Right atrium auricular region (tissue), 2 donors: ENCODE data around the gene FIZ1. TPM values are rescaled to one million over a fixed set of nuclear protein-coding genes. Genes with fewer than 3 reads are reported as not detected.
"Not testable (repeated sequence)": the region's sequence is repeated elsewhere in the genome, so short reads cannot be mapped to it uniquely, and the experiment has no call there.

Source experiments
- DNase-seq: peaks from one replicate; pipeline ENCODE4 v3.0.0-alpha.2; 2019; ENCODE audit warnings: low spot score
- H3K27ac ChIP-seq, 2 donors: fragments of 200-600 bp; sonication (generic); 1 replicate in 1 of 2; 2 replicates in 1 of 2; pipeline ENCODE4 v1.5.1; 2016 to 2019
- H3K27me3 ChIP-seq, 2 donors: fragments of 200-600 bp; sonication (generic); one replicate each; pipeline versions ENCODE4 v1.5.1 to v1.6.0; 2017 to 2019
- H3K36me3 ChIP-seq: fragments of 200-600 bp; sonication (generic); one replicate; pipeline ENCODE4 v1.5.1; 2016
- H3K4me1 ChIP-seq, 2 donors: fragments of 200-600 bp; sonication (generic); one replicate each; pipeline versions ENCODE4 v1.5.1 to v1.6.0; 2017 to 2019
- H3K4me3 ChIP-seq, 2 donors: fragments of 200-600 bp; sonication (generic); 1 replicate in 1 of 2; 2 replicates in 1 of 2; pipeline ENCODE4 v1.5.1; 2017 to 2019; ENCODE audit warnings: mild to moderate bottlenecking in 1 of 2, moderate library complexity in 1 of 2
- H3K9me3 ChIP-seq, 2 donors: fragments of 200-600 bp; sonication (generic); one replicate each; pipeline ENCODE4 v1.5.1; 2019
- total RNA-seq, 2 donors: library from RNA; depleted of rRNA; stranded (reverse); fragments of >200 nt; gene quantifications; one replicate each; pipeline ENCODE4 v1.1.0, GENCODE V29; 2016
- TF ChIP-seq, protein P1 (sequence below), 2 donors: fragments of 200-600 bp; sonication (generic); IDR thresholded peaks; one replicate each; pipeline ENCODE4 v1.5.1; 2019; ENCODE audit warnings: antibody characterized with exemption in 2 of 2

FIZ1 gene
- total RNA-seq, 2 donors from 2014 or later, result 9.2 to 12.2 TPM

- Histone ChIP-seq H3K36me3 (peaks cover 10% of the 10 kb centered on the region), H3K4me1 (peaks cover 0 to 12% of the 10 kb centered on the region in 2 donors), H3K9me3 (no peaks in the 10 kb centered on the region), H3K27ac (no peak overlapping the region), H3K4me3 (no peak overlapping the region), H3K27me3 (no peaks in the 10 kb centered on the region)
- no peak for DNase-seq
- TF ChIP-seq, protein P1, sequence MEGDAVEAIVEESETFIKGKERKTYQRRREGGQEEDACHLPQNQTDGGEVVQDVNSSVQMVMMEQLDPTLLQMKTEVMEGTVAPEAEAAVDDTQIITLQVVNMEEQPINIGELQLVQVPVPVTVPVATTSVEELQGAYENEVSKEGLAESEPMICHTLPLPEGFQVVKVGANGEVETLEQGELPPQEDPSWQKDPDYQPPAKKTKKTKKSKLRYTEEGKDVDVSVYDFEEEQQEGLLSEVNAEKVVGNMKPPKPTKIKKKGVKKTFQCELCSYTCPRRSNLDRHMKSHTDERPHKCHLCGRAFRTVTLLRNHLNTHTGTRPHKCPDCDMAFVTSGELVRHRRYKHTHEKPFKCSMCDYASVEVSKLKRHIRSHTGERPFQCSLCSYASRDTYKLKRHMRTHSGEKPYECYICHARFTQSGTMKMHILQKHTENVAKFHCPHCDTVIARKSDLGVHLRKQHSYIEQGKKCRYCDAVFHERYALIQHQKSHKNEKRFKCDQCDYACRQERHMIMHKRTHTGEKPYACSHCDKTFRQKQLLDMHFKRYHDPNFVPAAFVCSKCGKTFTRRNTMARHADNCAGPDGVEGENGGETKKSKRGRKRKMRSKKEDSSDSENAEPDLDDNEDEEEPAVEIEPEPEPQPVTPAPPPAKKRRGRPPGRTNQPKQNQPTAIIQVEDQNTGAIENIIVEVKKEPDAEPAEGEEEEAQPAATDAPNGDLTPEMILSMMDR (IDR thresholded peaks at IDR 0.05), result no peak
These were observed 21.1 kb downstream of the FIZ1 start for GRCh38 chr19:55578031-55578760.

- TF ChIP-seq, protein P1 (IDR thresholded peaks at IDR 0.05), result no peak
- peaks cover 10% of the 10 kb centered on the region for H3K36me3 ChIP-seq
- H3K4me1 ChIP-seq, result peaks cover 0 to 8% of the 10 kb centered on the region in 2 donors
- no peak overlapping the region for H3K27ac ChIP-seq
- no peak for DNase-seq
- H3K9me3 ChIP-seq, result no peaks in the 10 kb centered on the region
- H3K27me3 ChIP-seq, result no peaks in the 10 kb centered on the region
- H3K4me3 ChIP-seq, result no peak overlapping the region
These were observed 22.6 kb downstream of the FIZ1 start for GRCh38 chr19:55576746-55577145.

DNA sequence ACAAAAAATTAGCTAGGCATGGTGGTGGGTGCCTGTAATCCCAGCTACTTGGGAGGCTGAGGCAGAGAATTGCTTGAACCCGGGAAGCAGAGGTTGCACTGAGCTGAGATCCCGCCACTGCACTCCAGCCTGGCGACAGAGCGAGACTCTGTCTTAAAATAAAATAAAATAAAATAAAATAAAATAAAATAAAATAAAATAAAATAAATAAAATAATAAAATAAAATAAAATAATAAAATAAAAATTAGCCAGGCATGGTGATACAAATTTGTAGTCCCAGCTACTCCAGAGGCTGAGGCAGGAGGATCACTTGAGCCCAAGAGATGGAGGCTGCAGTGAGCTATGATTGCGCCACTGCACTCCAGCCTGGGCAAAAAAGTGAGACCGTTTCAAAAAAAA lies 25.4 kb downstream of the FIZ1 start:
- not testable (repeated sequence) for DNase-seq, H3K27ac ChIP-seq, H3K27me3 ChIP-seq, H3K4me1 ChIP-seq, H3K9me3 ChIP-seq, H3K4me3 ChIP-seq
- H3K36me3 ChIP-seq, result peaks cover 10% of the 10 kb centered on the region

GRCh38 chr19:55569477-55569876 lies 29.8 kb downstream of the FIZ1 start:
- H3K4me1 ChIP-seq, H3K27ac ChIP-seq, H3K36me3 ChIP-seq, H3K9me3 ChIP-seq, H3K27me3 ChIP-seq, DNase-seq, H3K4me3 ChIP-seq: not testable (repeated sequence)

GRCh38 chr19:55567708-55568328 lies 31.5 kb downstream of the FIZ1 start:
- TF ChIP-seq, protein P1 (IDR thresholded peaks at IDR 0.05), result no peak
- H3K4me3 ChIP-seq, result no peak overlapping the region

GRCh38 chr19:55566823-55567222 lies 32.5 kb downstream of the FIZ1 start:
- no peak overlapping the region for H3K4me3 ChIP-seq
- no peak for DNase-seq
- H3K4me1 ChIP-seq, result no peaks in the 10 kb centered on the region
- no peaks in the 10 kb centered on the region for H3K36me3 ChIP-seq
- TF ChIP-seq, protein P1 (IDR thresholded peaks at IDR 0.05), result no peak
- H3K9me3 ChIP-seq, result no peaks in the 10 kb centered on the region
- no peaks in the 10 kb centered on the region for H3K27me3 ChIP-seq
- no peak overlapping the region for H3K27ac ChIP-seq

More at GRCh38 chr19:55567708-55568328, 31.5 kb downstream of the FIZ1 start:
- no peaks in the 10 kb centered on the region for H3K9me3 ChIP-seq
- H3K27me3 ChIP-seq, result no peaks in the 10 kb centered on the region
- no peak for DNase-seq
- no peaks in the 10 kb centered on the region for H3K4me1 ChIP-seq
- no peak overlapping the region for H3K27ac ChIP-seq
- no peaks in the 10 kb centered on the region for H3K36me3 ChIP-seq
